GOT3 (cell line): ENCODE measurements around the gene PPIG.
"Not testable (repeated sequence)": the region's sequence is repeated elsewhere in the genome, so short reads cannot be mapped to it uniquely, and the experiment has no call there.

ENCODE experiments used
- DNase-seq: peaks from one replicate; lab custom pipeline; 2025; ENCODE audit warnings: mixed read lengths; lab: John Stamatoyannopoulos, UW

Gene PPIG

DNA sequence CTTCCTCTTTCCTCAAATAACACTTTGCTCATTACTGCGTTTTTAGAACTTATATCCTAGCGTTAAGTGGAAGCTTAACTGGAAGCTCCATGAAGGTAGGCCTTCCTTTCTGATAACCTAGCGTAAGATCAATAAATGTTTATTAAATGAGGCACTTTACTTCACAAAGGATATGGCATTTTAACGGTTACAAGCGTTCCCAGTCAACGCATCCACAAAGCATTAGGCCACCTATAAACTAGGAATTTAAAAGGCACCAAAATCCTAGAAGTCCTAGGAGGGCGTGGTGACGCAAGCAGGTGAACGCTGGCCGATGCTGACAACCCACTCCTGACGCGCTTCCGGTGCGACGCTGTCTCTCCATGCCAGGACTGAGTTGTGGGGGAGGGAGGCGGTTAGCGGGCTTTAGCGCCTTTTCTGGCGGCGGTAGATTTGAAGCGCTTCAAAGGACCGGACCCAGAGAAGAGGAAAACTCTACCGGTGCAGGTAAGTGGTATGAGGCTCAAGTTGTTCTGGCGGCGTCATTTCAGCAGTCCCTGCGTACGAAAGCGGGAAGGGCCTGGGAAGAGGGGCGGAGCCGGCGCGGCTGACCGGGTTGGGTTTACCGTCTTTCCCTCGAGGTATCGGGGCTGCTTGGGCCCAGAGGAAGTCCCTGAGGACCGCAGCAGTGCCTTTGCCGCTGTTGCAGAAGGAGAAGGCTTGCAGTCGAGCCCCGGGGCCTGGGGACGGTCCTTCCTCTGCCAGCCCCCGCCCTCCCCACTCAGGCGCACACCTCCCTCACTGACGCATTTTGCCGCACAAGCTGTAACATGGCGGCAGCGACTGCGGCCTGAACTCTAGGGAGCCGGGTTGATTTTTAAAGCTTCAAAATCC is at the start of gene PPIG:
Gene PPIG (plus strand): TSS at position 347 of the 873 bp plus-strand sequence. CDS start 19,691 bp downstream, outside the sequence.
- DNase-seq = peak; percentile 52

- not testable (repeated sequence) for DNase-seq
These were observed 44.7 kb upstream of the PPIG start for GRCh38 chr2:169539460-169539859.

DNA sequence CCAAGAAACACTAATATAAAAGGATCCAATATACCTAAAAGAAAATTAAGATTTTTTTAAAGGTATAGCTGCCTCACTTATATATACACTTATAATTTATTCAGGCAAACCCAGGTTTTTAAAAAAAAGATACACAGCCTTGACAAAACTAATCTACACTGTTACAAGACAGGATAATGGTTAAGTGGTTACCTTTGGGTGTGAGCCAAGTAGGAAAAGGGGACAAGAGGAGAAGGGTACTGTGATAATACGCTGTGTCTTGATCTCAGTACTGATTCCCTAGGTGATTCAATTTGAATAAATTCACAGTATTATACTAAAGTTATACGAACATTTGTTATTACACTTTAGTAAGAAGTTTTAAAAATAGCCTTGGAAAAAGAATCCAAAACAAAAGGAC is 44.0 kb upstream of the PPIG start:
- DNase-seq = no peak

- no peak for DNase-seq
These were observed 41.7 kb upstream of the PPIG start for GRCh38 chr2:169542433-169542832.

GRCh38 chr2:169546756-169547155 is 37.4 kb upstream of the PPIG start:
- no peak for DNase-seq

GRCh38 chr2:169561364-169561763 is 22.8 kb upstream of the PPIG start:
- DNase-seq = no peak

- DNase-seq = not testable (repeated sequence)
These were observed 22.1 kb upstream of the PPIG start for GRCh38 chr2:169562084-169562483.

- no peak for DNase-seq
These were observed 21.6 kb upstream of the PPIG start for GRCh38 chr2:169562519-169562918.

DNA sequence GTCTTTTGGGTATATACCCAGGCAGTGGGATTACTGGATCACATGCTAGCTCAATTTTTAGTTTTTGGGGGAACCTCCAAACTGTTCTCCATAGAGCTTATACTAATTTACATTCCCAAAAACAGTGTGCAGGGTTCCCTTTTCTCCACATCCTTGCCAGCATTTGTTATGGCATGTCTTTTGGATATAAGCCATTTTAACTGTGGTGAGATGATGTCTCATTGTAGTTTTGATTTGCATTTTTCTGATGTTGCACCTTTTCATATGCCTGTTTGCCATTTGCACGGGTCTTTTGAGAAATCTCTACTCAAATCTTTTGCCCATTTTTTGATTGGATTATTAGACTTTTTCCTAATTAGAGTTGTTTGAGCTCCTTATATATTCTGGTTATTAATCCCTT is 18.5 kb upstream of the PPIG start:
- no peak for DNase-seq

DNA sequence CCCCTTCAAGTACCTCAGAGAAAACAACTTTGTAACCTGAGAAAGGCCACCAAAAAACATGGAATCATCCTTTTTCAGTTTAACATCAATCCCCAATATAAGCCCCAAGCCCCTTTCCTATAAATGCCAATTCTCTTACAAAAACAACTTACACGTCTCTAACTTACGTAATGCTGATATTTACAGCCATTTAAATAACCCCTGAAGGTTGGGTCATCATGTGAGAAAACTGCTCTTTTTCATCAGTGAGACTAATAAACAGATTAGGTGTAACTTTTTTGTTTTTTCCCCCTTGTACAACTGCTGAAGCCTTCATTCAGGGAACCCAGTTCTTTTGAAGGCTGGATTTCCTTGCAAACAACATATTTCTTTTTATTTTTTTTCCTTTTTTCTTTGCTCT is 14.2 kb upstream of the PPIG start:
- no peak for DNase-seq

DNA sequence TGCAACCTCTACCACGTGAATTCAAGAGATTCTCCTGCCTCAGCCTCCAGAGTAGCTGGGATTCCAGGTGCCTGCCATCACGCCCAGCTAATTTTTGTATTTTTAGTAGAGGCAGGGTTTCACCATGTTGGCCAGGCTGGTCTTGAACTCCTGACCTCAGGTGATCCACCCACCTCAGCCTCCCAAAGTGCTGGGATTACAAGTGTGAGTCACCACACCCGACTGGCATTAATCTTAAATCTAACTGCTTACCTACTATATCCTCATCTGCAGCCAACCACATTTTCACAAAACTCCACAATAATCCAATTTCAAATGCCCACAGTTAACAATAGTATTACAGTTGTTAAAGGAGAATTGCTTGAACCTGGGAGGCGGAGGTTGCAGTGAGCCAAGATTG is 13.4 kb upstream of the PPIG start:
- DNase-seq = not testable (repeated sequence)

DNA sequence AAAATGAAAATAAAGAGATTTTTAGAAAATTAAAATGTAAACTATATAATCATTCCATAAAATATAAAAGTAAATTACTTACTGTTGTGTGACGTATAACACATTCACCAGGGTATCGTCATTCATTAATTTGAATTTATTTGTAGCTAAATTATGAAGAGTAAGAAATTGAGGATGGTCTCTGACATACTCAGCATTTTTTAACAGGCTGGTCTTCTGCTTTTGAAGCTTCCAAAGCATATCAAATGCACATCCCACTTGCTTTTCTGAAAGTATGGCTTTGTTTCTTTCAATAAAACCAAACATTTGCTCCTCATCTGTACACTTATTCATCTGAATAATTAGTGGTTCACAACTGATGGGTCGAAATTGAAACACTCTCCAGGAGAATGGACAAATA is 12.6 kb upstream of the PPIG start:
- no peak for DNase-seq

- no peak for DNase-seq
These were observed 12.0 kb upstream of the PPIG start for GRCh38 chr2:169572189-169572588.

DNA sequence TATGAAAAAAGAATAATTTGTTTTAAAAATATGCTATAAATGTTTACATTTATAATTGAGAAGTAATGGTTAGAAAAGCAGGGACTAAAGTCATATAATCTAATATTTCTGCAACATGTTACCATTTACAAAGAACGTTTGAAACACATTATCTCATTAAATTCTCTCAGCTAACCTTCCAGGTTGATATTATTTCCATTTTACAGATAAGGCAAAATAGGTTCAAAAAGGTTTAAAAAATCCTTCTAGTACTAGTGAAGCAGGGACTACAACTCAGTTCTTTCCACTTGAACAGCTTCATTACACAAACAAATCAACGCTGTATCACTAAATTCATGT is 11.4 kb upstream of the PPIG start:
- no peak for DNase-seq

- DNase-seq = peak; percentile 68
These were observed 10.8 kb upstream of the PPIG start, which contains the start of gene FASTKD1 for GRCh38 chr2:169573160-169573973. Gene FASTKD1, minus strand, starts transcription at chr2:169573865. Its CDS starts 1,836 bp downstream, at chr2:169572029.

- DNase-seq = no peak
These were observed 10.2 kb upstream of the PPIG start for GRCh38 chr2:169573974-169574299.

GRCh38 chr2:169574539-169574938 is 9.6 kb upstream of the PPIG start:
- not testable (repeated sequence) for DNase-seq

GRCh38 chr2:169575264-169575663 is 8.9 kb upstream of the PPIG start:
- not testable (repeated sequence) for DNase-seq

DNA sequence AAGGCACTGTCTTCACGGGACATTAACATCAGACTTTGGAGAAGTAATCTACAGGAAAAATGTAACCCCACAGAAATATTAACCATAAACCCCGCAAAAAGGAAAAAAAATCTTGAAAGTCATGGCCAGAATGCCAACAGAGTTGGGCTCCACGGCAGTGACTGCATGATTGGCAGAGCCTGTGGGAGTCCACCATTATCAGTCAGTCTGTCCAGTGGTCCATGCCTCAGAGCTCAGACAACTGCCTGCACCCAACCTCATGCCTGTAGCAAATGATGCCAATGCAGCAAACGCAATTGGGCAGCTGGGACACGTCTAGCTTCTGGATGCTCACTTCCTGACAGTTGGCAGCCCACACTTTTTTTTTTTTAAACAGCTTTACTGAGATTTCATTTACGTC is 5.1 kb upstream of the PPIG start:
- no peak for DNase-seq

DNA sequence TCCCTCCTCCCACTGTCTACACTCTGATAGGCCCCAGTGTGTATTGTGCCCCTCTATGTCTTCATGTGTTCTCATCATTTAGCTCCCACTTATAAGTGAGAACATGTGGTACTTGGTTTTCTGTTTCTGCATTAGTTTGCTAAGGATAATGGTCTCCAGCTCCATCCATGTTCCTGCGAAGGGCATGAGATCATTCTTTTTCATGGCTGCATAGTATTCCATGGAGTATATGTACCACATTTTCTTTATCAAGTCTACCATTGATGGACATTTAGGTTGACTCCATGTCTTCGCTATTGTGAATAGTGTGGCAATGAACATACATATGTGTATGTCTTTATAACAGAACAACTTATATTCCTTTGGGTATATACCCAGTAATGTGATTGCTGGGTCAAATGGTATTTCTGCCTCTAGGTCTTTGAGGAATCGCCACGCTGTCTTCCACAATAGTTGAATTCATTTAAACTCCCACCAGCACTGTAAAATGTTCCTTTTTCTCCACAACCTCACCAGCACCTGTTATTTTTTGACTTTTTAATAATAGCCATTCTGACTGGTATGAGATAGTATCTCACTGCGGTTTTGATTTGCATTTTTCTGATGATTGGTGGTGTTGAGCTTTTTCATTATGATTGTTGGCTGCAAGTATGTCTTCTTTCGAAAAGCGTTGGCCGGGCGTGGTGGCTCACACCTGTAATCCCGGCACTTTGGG is 1.4 kb upstream of the PPIG start:
- not testable (repeated sequence) for DNase-seq

DNA sequence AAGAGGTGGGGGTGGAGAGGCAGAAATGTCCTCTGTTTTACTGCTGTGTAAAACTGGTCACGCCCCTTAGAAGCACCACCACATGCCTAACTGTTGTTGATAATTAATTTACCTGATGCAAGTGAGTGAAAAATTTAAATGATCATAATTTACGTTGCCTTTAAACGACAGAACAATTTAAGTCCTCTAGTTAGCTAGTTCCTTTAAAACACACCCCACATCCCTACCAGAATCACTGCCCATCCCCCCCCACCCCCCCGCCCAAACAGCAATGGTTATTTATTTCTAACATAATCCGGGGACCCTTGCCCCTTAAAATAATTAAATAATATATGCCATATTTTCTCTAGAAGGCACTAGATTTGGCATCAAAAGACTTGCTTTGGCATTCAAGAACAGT is 633 bp upstream of the PPIG start:
- no peak for DNase-seq

GRCh38 chr2:169585673-169586072 is 1.5 kb downstream of the PPIG start:
- DNase-seq = no peak

DNA sequence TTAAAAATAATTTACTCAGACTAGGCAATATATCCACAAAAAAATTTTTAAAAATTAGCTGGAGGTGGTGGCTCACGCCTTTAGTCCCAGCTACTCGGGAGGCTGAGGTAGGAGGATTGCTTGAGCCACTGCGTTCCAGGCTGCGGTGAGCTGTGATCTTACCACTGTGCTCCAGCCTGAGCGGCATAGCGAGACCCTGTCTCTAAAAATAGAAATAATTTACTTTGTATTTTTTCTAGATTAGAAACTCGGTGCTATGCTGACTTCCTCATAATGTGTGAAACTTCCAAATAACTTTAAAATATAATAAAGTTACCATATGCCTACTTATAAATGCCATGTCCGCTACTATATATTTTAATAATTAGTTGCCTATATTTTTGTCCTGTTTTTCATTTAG is 6.7 kb downstream of the PPIG start:
- no peak for DNase-seq
